NCI-H345 treated with DMSO at 0.1 percent for 48 hours (cell line): ENCODE data around the gene CETP.
"Not testable (repeated sequence)": the region's sequence is repeated elsewhere in the genome, so short reads cannot be mapped to it uniquely, and the experiment has no call there.

Source experiments
- DNase-seq: peaks from one replicate; lab custom pipeline; 2025; ENCODE audit not compliant: unreplicated experiment; lab: John Stamatoyannopoulos, UW

Gene CETP

DNA sequence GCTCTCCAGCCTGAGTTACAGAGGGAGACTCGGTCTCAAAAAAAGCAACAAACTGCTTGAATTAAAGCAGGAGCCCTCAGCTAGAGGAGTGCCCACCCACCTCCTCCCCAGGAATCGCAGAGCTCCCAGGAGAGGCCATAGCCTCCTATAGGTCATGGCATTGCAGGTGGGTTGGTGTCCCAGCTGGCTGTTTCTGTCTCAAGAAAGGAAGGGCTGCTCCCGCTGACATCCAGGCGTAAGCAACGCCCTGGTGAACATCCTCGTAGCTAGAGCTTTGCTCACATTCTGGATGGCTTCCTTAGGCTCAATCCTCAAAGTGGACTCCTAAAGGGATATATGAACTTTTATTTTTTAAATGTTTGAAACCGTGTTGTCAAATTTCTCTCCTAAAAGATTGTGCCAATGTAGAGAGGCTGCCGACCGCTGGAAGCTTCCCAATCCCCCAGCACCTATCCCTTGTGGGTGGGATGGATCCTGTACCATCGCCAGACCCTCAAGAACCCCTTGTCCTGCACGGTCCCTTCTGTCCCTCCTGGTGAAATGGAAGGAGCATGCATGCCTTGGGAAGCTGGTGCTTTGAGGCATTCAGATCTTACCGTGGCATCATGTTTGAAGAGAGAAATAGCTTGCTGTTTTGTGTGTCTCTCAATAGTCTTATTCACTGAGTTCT is 33.5 kb downstream of the CETP start:
- DNase-seq = no peak

GRCh38 chr16:56997264-56997663 is 35.5 kb downstream of the CETP start:
- no peak for DNase-seq

DNA sequence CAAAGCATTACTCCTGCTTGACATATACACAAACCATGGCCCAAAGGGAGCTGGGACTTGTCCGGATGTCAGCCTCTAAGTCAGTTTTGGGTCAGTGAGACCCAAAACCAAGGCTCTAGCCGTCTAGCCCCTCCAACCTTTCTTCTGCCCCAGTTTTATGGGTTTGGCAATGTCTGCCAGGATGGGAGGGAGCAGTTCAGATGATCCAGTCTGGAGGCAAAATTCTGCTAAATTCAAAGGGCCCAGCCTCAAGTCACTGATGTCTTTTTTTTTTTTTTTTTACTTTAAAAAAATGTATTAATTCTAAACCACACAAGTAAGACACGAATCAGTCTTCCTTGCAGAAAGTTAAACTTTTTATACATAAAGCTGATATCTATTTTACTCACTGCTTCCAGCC is 36.2 kb downstream of the CETP start:
- no peak for DNase-seq

DNA sequence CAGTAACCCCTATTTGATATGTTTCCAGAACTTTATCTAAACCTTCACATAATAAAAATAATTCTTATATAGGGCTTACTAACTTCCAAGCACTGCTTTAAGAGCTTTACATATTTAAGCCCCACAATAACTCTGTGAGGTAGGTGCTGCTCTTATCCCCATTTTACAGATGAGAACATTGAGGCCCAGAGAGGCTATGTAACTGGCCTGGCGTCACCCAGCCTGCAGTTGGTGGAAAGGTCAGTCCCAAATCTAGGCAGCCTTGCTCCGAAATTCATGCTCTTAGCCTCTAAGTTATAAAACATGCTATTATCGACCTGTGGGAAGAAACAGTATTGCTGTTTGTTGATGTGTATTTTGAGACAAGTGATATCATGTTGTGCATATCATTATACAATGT is 36.6 kb downstream of the CETP start:
- DNase-seq = no peak

DNA sequence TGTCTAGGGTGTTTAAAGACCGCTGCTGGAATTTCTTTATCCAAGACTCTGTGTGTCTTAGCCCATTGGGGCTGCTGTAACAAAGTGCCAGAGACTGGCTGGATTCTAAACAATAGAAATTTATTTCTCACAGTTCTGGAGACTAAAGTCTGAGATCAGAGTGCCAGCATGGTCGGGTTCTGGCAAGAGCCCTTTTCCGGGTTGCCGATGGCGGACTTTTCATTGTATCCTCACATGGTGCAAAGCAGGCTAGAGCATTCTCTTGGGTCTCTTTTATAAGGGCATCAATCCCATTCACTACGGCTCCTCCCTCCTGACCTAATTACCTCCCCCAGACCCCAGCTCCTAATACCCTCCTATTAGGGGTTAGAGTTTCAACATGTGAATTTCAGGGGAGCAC is 37.1 kb downstream of the CETP start:
- DNase-seq = no peak

DNA sequence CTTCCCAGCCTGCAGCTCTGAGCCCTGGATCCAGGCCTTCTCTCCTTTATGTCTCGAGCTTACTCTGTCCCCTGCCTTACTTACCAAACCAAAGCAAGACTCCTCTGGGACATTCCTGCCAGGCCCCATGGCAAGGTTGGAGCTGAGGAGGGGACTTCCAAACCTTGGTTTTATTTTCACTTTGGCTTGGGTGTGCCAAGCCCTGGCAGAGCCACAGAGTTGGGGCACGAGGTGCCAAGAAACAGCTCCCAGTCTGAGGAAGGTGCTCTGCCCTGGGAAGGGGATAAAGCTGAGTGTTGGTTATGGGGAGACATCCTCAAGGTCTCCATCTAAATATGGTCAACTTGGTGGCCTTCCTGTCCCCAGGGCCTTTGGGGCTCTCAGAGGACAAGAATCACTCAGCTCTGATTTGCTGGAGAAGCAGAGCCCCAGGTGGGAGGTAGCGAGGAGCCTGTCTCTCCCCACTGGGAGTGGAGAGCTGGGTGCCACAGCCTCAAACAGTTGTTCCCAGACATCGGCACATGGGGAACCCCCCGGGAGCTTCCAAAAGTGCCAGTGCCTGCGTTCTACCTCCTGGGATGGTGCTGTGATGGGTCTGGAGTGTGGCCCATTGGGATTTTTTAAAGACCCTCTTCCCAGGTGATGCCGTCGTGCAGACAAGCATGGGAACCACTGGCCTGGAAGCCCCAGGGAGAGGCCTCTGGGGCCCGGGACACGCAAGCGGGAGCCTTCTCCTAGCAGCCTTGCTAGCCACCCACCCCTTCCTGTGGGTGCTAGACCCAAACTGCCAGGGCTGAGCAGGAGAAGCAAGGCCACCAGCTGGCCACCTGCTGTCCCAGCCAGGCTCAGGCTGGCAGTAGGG is 37.9 kb downstream of the CETP start:
- no peak for DNase-seq

DNA sequence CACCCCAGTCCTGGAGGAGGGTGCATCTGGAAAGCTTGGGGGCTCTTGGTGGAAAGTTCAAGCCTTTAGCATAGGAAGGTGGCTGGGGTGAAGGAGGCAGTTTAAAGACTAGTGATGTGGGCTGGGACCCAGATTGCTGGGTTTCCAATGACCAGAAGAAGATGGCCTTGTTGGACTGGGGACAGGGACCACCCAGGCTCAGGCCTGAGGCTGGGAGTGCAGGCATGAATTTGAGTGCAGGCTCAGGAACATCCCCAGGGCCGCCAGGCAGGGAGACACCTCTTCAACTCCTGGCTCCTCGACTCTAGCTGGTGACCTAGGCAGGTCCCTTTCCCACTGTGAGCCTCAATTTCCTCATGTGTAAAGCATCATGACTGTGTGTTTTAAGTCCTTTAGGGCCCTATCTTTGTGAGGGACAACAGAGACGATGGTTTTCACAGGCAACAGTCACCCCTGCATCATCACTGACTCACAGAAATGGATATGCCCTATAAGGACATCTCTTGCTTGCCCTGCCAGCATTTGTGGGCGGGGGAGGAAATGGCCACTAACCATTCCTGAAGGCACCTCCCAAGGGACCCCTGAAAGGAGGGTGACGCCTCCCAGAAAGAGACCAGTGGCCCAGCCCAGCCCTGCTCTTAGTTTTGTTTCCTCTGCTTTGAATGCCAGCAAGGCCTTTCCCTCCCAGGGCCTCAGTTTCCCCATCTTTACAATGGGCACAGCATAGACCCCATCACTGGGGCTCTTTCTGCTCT is 38.7 kb downstream of the CETP start:
- DNase-seq = no peak

DNA sequence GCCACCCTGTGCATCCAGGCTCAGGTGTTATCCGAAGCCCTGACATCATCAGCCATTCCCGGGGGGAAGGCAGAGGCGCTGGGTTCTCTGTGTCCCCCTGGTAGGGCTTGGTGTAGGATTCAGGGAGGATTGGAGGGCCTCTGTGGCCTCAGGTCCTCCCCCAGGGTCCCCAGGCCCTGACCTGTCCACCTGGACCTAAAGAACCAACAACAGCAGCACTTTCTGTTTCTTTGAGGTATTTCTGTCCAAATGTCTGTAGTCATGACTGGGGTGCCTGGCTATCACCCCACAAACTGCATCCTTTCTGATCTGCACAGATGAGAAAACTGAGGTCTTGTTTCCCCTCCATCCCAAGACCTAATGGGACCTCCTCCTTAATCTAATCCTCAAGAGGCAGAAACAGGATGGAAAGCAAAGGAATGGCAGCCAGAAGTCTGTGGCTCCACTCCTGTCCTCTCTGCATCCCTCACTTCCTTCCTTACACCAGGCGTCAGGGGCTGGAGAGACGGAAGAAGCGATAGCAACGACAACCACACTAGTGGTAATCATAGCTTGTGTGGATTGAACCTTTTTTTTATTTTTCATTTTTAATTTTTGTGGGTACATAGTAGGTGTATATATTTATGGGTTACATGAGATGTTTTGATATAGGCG is 39.4 kb downstream of the CETP start:
- DNase-seq = no peak

DNA sequence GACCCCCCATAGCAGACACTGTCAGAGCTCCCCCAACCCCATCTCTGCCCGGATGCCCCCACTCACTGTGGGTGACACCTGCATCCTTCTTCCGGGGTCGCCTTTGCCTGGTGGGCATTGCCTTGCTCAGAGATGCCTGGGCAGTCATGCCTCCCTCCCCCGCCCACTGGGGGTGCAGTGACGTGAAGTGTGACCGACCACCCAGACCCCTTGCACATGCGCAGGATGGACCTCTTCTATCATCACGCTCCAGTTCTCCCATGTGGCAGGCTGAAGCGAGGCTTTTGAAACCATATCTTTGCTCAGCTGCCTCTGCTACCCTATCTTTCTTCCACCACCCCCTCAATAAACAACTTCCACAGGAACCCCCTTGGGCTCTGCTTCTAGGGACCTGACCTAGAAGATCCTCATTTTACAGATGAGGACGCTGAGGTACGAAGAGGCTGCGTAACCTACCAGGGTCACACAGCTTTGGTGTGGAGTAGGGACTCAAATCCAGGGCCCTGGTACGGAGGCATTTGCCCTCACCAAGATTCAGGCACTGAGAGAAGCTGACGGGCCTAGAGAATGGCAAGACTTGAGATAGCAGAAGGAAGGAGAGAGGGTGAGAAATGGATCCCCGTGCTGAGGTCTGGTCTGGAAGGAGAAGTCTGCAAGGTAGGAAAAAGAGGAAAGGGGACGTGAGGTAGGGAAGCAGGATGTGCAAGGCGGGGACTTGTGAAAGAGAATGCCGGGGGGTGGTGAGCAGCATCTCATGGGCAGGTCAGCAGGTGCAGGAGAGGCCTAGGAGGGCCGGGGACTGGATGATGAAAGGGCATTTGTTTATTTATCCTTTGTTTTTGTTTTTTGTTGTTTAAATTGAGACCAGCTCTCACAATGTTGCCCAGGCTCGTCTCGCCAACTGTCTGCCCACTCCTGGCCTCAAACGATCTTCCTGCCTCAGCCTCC is 42.0 kb downstream of the CETP start:
- DNase-seq = no peak

DNA sequence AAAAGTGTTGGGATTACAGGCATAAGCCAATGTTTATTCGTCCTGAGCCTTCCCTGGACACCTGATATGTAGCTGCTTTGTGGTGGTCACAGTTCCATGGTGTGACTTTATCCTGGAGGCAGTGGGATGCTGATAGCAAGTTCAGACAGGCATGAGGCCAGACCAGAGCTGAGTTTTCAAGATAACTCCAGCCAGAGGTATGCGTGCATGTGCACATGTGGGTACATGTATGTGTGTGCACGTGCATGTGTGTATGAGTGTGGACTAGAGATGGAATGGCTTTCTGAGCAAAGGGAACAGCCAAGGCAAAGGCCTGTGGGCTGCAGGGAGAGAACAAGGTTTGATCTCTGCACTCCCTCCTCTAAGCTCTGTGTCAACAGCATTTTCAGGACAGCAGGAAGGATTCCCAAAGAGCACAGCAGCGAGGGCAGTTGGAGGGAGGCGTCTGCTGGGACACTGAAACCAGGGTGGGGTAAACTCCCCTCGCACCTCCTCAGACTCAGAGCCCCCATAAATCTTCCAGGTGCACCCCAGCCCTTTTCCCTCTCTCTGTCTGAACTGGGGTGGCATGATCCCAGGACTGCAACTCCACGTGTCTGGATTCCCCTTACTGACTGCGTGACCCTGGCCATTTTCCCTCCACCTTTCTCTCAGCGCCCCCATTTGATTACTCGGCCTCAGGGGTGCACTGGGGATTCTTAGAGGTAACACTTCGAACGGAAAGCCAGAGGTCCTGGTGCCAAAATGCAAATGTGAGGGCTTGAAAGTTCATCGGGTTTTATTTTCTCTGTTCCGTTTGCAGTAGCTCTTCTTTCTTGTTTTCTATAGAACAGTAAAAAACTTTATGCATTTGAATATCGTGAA is 42.9 kb downstream of the CETP start:
- no peak for DNase-seq

DNA sequence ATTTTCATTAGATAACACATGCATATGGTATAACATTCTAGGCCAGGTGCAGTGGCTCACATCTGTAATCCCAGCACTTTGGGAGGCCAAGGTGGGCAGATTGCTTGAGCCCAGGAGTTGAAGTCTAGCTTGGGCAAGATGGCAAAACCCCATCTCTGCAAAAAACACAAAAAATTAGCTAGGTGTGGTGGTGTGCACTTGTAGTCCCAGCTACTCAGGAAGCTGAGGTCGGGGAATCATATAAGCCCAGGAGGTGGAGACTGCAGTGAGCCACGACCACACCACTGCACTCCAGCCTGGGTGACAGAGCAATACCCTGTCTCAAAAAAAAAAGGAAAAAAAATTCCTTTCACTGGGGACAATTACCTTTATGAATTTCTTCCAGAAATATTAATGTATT is 43.8 kb downstream of the CETP start:
- not testable (repeated sequence) for DNase-seq

- no peak for DNase-seq
Measured at GRCh38 chr16:57007050-57007449, 45.3 kb downstream of the CETP start.

DNA sequence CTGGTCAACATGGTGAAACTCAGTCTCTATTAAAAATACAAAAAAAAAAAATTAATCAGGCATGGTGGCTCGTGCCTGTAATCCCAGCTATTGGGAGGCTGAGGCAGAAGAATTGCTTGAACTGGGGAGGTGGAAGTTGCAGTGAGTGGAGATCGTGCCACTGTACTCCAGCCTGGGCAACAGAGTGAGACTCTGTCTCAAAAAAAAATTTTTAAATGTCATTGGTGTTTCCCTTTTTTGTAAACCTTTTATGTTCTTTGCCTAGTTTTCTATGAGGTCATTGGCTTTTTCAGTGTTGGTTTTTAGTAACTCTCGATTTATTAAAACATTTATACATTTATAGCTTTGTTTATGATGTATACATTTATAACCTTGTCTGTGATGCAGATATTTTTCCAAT is 45.8 kb downstream of the CETP start:
- DNase-seq = no peak

DNA sequence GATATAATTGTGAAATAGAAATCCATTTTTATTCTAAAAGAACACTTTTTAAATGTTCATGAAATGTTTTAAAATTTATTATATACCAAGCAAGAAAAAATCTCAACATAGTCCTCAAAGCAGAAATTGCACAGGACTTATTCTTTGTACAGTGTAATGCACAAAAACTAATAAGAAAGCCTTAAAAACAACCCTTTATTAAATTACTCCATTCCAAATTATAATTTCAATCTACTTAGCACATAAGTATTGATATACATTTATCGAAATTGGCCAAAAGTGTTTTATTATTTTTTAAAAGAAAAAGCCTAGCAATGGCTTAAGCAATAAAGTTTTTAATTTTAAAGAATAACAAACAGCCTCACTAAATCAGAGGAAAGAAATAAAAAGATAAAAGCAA is 46.7 kb downstream of the CETP start:
- no peak for DNase-seq

GRCh38 chr16:57009643-57010170 is 48.0 kb downstream of the CETP start:
- DNase-seq = no peak

GRCh38 chr16:57012353-57012752 is 50.6 kb downstream of the CETP start:
- no peak for DNase-seq

GRCh38 chr16:57013229-57013628 is 51.5 kb downstream of the CETP start:
- no peak for DNase-seq

GRCh38 chr16:57013902-57014301 is 52.2 kb downstream of the CETP start:
- DNase-seq = no peak

- no peak for DNase-seq
Measured at GRCh38 chr16:57016301-57016700, 54.6 kb downstream of the CETP start.
